Sigmoid colon (tissue), 4 donors: ENCODE results near the gene MYO18B.

Experiments used
- EP300 ChIP-seq, 4 donors: sonication (generic); formaldehyde crosslinking; IDR thresholded peaks; one replicate each; pipeline ENCODE4 v1.6.1; 2017; ENCODE audit warnings: antibody characterized with exemption in 4 of 4
- POLR2A ChIP-seq, 2 donors: fragments of 450-650 bp; IDR thresholded peaks; one replicate each; pipeline ENCODE4 v1.6.1; 2016; ENCODE audit warnings: antibody characterized with exemption in 2 of 2, mild to moderate bottlenecking in 2 of 2, moderate library complexity in 2 of 2
- POLR2AphosphoS5 ChIP-seq, 4 donors: sonication (generic); formaldehyde crosslinking; IDR thresholded peaks; one replicate each; pipeline ENCODE4 v1.6.1; 2017; ENCODE audit warnings: antibody characterized with exemption in 4 of 4
- TF ChIP-seq, protein P1 (sequence below), 4 experiments: fragments of 450-650 bp in 3 of 4; fragments of 200-600 bp in 1 of 4; IDR thresholded peaks; one replicate each; pipeline ENCODE4 v1.5.1; 2016 to 2019; ENCODE audit warnings: antibody characterized with exemption in 4 of 4, mild to moderate bottlenecking in 3 of 4, moderate library complexity in 2 of 4

DNA sequence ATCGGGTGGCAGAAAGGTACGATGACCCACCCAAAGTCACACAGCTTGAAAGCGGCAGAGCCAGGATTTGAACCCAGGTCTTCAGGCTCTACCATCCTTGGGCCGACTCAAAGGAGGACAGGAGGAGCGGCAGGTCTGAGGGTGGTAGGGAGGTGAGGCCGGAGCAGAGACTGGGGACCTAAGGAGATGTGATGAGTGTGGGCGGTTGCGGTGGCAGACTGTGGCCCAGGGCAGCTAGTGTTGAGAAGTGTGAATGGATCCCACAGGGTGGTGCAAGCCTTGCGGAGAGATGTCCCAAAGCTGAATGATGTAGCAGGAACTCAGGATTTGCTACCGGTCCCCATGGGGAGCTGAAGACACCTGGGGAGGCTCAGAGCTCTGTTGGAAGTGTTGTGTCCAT is 180.2 kb downstream of the MYO18B start:
- TF ChIP-seq, protein P1, sequence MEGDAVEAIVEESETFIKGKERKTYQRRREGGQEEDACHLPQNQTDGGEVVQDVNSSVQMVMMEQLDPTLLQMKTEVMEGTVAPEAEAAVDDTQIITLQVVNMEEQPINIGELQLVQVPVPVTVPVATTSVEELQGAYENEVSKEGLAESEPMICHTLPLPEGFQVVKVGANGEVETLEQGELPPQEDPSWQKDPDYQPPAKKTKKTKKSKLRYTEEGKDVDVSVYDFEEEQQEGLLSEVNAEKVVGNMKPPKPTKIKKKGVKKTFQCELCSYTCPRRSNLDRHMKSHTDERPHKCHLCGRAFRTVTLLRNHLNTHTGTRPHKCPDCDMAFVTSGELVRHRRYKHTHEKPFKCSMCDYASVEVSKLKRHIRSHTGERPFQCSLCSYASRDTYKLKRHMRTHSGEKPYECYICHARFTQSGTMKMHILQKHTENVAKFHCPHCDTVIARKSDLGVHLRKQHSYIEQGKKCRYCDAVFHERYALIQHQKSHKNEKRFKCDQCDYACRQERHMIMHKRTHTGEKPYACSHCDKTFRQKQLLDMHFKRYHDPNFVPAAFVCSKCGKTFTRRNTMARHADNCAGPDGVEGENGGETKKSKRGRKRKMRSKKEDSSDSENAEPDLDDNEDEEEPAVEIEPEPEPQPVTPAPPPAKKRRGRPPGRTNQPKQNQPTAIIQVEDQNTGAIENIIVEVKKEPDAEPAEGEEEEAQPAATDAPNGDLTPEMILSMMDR (IDR thresholded peaks at IDR 0.05) = no peak
- TF ChIP-seq POLR2AphosphoS5 (IDR thresholded peaks at IDR 0.05) = no peak
- TF ChIP-seq EP300 (IDR thresholded peaks at IDR 0.05) = no peak
- no peak for TF ChIP-seq POLR2A (IDR thresholded peaks at IDR 0.05)
